NCI-H2107 treated with DMSO at 0.1 percent for 48 hours (cell line): ENCODE data around the gene CLEC17A.
"Not testable (repeated sequence)": the region's sequence is repeated elsewhere in the genome, so short reads cannot be mapped to it uniquely, and the experiment has no call there.

Experiments
- DNase-seq: peaks from one replicate; lab custom pipeline; 2025; ENCODE audit not compliant: unreplicated experiment; lab: John Stamatoyannopoulos, UW

The CLEC17A gene

DNA sequence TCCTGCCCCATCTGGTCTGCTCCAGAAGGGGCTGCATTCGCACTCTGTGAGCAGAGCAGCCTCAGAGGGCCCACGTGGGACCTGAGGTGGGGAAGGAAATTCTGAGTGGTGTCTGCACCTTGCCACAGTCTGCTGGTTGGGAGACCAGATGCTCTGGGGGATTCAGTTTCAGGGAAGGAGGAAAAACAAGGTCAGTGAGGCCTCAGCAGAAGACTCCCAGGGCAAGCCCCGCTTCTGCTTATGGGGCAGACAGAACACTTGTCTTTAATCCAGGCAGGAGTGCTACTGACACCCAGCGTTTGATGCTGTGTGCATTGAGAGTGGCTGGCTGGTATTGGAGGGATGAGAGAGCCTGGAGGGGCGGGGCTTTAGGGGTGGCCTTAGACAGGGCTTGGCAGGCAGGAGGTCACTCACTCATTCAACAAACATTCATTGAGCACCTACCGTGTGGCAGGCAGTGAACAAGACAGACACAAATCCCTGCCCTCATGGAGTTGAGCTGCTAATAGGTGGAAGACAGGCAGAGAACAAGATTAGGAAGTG, 4.9 kb upstream of the CLEC17A start:
- DNase-seq, result no peak

DNA sequence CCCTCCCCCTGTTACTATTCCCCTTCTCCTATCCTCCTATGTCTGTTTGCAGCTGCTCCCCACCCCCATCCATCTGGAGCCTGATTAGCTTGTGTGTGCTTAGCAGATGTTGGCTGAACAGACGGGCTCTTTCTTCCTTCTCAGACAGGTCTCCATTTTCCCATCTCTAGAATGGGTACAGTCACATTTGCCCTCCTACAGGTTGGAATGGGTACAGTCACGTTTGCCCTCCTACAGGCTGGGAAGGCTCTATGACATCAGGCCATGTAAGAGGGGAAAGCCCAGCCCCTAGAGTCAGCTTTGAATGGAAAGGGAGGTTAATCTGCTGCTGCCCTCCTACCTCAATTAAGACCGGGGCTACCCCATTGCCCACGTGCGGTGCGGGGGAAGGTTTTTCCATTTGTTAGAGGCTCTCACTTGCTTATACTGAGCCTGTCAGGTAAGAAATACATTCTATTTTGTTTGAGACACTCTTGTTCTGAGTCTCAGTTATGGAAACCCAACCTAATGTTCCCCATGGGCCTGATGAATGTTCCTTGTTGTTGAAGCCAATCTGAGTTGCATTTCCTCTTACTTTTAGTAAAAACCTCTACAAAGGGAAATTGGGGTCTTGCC, 2.2 kb upstream of the CLEC17A start:
- DNase-seq, result no peak

DNA sequence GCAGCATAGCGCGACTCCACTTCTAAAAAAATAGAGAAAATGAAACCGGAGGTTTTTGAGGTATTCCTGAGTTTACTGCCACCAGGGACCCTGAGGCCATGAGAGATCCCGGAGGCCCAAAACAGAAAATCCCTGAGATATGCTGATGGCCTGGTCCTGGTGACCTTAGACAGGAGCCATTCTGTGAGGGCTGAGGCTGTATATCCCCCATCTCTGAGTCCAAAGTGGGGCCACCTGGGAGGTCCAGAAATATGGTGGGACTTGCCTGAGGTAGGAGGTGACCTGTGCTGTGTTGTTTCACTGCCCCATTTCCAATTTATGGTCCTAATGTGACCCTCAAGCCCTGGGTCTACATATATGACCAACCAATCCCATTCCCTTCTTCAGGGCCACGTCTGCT, 1.5 kb downstream of the CLEC17A start:
- DNase-seq, result not testable (repeated sequence)

DNA sequence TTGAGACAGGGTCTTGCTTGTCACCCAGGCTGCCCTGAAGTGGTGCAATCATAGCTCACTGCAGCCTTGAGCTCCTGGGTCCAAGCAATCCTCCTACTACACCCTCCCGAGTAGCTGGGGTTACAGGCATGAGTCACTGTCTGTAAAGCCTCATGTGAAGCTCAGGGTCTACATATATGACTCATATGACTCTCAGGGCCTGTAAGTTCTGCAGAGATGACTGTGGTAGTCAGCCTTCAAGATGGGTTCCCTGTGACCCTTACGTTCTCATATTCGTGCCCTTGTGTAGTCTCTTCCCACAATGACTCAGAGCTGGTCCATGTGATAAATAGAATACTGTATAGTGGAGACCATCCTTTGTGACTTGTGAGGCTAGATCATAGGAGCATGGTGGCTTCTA, 2.3 kb downstream of the CLEC17A start:
- not testable (repeated sequence) for DNase-seq

DNA sequence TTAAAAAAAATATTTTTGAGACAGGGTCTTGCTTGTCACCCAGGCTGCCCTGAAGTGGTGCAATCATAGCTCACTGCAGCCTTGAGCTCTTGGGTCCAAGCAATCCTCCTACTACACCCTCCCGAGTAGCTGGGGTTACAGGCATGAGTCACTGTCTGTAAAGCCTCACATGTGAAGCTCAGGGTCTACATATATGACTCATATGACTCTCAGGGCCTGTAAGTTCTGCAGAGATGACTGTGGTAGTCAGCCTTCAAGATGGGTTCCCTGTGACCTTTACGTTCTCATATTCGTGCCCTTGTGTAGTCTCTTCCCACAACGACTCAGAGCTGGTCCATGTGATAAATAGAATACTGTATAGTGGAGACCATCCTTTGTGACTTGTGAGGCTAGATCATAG, 6.5 kb downstream of the CLEC17A start:
- not testable (repeated sequence) for DNase-seq

DNA sequence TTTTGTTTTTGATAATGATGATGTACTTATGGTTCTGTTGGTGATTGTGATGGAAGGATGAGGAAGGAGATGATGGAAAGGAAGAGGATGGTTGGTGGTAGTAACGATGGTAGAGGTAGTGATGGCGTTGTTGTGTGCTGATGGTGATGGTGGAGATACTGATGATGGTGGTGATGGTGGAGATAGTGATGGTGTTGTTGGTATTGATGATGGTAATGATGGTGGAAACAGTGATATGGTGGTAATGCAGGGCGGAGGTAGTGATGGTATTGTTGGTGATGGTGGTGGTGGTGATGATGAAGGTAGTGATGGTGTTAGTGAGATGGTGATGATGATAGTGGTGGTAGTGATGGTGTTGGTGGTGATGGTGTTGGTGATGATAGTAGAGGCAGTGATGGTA, 12.7 kb downstream of the CLEC17A start:
- no peak for DNase-seq

DNA sequence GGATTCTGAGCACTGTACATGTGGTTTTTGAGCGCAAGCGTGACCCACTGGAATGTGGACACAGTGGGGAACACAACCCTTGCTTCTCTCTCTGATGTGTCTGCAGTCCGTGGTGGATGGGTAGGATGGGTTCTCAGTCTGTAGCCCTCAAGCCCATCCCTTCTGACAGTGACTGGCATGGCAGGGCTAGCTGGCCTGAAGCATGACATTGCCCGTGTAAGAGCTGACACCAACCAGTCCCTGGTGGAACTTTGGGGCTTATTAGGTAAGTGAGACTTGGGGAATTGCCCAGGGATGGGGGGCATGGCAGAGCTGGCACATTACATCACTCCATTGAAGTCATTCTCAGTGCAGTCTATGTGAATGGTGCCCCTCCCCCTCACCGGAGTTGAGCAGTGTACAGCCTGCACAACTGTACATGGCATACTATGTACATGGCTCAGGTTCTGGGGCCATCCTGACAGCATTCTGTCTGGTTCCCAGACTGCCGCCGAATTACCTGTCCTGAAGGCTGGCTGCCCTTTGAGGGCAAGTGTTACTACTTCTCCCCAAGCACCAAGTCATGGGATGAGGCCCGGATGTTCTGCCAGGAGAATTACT, 16.8 kb downstream of the CLEC17A start:
- no peak for DNase-seq

DNA sequence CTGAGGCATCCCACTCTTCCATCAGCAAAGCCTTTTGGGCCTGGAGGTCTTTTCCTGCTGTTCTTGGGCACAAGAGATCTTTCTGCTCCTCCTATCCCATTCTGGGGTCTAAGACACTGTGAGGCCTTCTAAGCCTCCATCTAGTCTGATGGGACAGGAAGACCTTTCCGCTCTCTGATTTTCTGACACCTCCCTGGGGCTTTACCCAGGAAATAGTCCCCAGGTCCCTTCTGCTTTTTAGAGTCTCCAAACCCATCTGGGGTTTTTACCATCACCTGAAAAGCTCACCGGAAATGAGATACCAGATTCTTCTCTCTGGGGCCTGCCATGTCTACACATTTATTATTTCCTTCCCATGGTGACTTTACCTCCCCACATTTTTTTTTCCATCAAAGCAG, 21.1 kb downstream of the CLEC17A start:
- no peak for DNase-seq

DNA sequence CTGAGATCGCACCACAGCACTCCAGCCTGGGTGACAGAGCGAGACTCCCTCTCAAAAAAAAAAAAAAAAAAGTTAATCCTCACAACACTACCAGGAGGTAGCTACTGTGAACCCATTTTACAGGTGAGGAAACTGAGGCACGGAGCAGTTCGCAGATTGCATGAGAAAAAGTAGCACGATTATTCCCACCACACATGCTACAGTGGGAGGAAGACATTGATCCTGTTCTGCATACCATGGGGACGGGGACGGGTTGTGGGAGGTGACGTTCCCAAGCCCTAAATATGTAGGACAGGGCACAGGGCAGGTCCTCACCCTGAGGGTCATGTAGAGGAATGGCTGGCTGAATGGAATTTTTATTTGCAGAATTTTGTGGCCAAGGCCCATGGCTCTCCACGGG, 23.7 kb downstream of the CLEC17A start:
- DNase-seq, result no peak

DNA sequence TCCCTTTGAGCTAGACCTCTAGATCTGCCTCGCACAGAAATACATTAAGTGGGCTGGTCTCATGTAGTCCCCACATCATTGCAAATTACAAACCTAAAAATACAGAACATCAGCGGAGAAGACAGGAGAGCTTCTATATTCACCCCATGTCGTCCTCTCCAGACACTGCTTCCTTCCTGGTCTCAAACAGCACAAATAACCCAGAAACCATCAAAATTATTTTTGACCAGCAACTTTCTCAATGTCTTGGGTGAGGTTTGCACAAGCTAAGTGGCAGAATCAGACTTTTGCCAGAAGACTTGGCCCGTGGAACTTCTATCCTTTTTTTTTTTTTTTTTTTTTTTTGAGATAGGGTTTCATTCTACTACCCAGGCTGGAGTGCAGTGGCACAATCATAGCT, 28.2 kb downstream of the CLEC17A start:
- no peak for DNase-seq

DNA sequence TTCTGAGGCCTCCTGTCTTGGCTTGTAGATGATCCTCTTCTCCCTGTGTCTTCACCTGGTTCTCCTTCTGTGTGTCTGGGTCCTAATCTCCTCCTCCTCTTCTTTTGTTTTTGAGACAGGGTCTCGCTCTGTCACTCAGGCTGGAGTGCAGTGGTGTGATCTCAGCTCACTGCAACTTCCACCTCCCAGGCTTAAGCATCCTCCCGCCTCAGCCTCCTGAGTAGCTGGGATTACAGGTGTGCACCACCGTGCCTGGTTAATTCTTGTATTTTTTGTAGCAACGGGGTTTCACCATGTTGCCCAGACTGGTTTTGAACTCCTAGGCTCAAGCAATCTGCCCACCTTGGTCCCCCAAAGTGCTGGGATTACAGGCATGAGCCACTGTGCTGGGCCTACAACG, 29.4 kb downstream of the CLEC17A start:
- not testable (repeated sequence) for DNase-seq

DNA sequence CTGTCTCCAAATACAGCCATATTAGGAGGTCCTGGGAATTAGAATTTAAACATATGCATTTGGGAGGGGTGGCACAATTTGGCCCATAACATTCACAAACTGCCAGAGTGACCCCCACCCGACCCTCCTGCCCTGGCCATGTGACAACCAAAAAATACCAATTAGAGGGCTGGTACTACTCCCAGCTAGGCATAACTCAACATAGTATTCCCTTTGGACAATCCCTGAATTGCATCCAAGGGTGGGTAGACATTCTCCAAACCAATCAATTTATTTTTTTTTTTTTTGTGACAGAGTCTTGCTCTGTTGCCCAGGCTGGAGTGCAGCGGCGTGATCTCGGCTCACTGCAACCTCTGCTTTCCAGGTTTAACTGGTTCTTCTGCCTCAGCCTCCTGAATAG, 29.8 kb downstream of the CLEC17A start:
- no peak for DNase-seq

DNA sequence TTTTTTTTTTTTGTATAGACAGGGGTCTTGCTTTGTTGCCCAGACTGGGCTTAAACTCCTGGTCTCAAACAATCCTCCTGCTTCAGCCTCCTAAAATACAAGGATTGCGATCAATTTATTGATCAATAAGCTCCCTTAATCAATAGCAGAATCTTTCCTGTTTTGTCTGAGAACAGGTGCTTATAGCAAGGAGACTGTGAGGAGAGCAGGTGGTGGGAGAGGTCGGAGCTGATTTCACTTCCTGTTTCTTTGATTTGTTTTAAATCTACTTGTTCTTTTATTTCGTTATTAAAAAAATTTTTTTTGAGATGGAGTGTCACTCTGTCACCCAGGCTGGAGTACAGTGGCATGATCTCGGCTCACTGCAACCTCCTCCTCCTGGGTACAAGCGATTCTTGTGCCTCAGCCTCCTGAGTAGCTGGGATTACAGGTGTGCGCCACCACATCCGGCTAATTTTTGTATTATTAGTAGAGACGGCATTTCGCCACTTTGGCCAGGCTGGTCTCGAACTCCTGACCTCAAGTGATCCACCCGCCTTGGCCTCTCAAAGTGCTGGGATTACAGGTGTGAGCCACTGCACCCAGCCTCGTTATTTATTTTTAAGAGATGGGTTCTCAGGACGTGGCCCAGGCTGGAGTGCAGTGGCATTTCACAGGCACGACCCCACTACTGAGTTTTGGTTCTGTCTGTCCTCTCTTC, 30.7 kb downstream of the CLEC17A start:
- DNase-seq, result not testable (repeated sequence)

DNA sequence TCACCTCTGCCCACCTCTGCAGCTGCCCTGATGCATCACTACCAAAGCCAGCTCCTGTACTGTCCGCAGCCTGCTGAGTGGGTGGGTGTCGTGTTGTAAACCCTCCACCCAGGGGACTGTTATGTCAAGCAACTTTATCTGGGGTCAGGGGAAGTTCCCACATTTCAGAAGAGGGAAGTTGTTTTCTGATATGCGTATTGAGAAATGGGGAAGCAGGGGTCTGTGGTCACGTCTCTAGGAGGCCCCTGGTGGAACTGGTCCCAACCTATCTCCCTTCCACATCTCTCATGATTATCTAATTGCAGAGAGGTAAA, 31.2 kb downstream of the CLEC17A start:
- DNase-seq, result no peak

DNA sequence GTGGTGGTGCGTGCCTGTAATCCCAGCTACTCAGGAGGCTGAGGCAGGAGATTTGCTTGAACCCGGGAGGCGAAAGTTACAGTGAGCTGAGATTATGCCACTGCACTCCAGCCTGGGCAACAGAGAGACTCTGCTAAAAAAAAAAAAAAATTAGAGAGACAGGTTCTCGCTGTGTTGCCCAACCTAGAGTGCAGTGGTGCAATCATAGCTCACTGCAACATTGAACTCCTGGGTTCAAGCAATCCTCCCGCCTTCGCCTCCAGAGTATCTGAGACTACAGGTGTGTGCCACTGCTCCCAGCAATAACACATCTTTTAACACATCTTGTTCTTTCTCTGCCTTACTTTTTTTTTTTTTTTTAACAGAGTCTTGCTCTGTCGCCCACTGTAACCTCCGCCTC, 32.7 kb downstream of the CLEC17A start:
- no peak for DNase-seq

DNA sequence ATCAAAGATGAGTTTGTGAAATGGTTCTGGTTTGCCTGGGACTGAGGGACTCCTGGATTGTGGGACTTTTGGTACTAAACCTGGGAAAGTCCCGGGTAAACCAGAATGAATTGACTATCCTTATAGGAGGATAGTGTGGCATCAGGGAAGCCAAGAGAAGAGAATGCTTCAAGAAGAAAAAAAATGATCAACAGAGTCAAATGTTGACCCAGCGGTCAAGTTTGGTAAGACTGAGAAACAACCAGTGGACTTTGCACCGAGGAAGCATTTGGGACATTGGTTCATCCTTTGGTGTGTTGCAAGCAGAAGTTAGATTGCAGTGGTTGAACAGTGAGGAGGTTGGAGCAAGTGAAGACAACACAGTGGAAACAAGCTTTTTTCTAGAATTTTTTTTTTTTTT, 33.5 kb downstream of the CLEC17A start:
- DNase-seq, result no peak

DNA sequence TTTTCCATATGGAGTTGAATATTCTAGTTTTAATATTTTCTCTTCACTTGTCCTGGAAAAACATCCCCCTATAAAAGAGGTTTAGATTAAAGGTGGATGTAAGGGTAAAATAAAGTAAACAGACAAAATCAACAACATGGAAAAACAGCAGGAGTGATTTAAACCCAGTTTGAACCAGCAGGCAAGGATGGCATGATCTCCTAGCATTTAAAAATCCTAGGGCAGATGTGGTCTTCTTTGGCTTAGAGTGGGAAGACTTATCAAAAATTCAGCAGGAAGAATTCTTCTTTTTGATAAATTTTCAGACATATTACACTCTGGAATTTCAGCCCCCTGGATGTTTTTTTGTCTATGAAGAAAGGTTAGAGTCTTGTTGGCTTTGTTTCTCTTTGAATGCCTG, 36.5 kb downstream of the CLEC17A start:
- DNase-seq, result no peak

DNA sequence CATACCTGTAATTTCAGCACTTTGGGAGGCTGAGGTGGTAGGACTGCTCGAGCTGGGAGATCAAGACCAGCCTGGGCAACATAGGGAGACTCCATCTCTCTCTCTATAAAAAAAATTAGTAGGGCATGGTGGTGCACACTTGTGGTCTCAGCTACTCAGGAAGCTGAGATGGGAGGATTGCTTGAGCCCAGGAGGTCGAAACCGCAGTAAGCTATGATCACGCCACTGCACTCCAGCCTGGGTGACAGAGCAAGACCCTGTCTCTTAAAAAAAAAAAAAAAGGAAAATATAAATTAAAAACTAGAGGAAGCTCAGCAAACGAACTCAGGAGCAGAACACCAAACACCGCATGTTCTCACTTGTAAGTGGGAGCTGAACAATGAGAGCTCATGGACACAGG, 41.6 kb downstream of the CLEC17A start:
- DNase-seq, result not testable (repeated sequence)

DNA sequence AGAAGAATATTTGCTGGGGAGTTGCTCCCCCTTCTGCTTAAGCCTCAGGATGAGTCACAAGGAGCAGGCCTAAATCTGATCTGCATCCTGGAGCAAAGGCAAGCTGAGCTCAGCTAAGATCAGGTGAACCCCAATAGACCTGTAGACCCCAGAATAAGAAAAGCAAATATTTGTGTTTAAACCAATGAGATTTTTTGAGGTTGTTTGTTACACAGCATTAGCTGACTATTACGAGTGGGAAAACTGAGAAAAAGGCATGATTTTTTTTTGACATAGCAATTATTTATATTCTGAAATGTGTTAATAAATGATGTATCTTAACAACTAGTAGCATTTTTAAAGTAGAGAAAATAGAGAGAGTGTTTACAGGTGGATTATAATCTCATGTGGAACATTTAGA, 46.7 kb downstream of the CLEC17A start:
- DNase-seq, result no peak

DNA sequence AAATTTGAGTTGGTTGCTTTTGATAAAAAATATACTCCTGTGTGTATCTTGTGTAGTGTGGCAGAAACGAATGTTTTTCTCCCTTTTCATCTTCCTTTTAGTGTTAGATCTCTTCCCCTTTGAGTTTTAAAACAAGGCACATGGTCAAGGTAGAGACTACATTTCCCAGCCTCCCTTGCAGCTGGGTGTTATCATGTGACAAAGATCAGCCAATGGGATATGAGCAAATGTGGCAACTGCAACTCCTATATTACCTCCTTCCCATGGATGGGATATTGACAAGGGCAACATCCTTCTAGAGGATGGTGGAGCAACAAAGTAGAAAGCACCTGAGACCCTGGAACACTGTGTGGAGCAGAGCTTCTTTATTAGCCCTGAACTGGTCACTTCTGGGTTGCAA, 49.4 kb downstream of the CLEC17A start:
- no peak for DNase-seq

DNA sequence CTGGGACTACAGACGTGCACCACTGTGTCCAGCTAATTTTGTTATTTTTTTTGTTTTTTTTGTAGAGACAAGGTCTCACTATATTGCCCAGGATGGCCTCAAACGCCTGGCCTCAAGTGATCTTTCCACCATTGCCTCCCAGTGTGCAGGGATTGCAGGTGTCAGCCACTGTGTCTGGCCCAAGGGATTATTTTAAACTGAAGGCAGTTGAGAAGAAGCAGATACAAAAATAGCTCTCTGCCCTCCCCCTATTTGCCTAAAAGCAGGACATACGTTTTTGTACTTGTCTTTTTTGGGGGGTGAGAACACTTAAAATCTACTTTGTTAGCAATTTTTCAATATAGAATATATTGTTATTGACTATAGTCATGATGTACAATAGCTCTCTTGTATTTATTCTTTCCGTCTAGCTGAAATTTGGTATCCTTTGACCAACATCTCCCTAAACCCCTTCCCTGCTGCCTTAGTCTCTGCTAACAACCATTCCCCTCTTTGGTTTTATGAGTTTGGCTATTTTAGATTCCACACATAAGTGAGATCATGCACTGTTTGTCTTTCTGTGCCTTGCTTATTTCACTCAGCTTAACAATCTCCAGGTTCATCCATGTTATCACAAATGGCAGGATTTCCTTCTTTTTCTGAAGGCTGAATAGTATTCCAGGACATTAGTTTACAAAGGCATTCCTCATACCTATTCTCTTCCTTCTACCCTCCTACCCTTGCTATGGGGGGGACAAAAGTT, 56.8 kb downstream of the CLEC17A start:
- DNase-seq, result no peak

DNA sequence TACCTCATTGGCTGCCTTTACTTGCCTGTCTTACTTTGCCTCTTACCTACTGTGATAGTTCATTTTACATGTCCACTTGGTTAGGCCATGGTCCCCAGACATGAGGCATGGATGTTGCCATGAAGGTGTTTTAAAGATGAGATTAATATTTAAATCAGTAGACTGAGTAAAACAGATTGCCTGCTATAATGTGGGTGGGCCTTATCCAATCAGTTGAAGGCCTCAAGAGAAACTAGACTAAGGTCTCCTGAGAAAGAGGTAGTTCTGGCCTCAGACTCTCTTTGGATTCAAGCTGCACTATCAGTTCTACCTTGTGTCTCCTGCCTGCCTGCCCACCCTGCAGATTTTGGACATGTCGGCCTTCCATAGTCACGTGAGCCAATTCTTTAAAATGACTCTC, 65.6 kb downstream of the CLEC17A start:
- DNase-seq, result no peak
